ENCODE data around the gene ADAMTSL3. TPM values are rescaled to one million over a fixed set of nuclear protein-coding genes. Genes with fewer than 3 reads are reported as not detected.

Gene ADAMTSL3
- total RNA-seq, 1 experiment from 2014 or later: 1.8 TPM

DNA sequence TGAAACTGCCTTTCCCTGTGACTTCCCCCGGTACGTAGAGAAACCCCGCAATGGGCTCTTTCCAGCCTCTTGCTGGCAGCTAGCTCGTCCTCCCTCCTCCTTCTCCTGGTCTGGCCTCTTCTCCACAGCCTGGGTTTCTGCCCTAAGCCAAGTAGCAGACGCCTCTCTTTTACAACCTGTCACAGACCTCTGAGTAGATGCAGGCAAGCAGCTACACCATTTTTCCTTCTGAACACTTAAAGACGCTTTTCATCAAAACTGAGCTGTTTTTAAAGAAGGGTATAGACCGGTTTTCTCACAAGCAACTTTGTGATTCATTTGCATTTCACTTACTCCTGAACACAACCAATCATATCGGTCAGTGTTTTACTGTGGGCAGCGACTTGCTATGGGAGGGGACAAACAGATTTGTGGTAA lies 32.0 kb downstream of the ADAMTSL3 start:
- DNase-seq (ENCODE audit: low spot score) (no peak), ATAC-seq (no peak)
- H3K27me3 Mint-ChIP-seq (ENCODE audit: low read depth): no peaks in the 10 kb centered on the region
- H3K9me3 Mint-ChIP-seq: no peaks in the 10 kb centered on the region
- TF ChIP-seq, protein P1, sequence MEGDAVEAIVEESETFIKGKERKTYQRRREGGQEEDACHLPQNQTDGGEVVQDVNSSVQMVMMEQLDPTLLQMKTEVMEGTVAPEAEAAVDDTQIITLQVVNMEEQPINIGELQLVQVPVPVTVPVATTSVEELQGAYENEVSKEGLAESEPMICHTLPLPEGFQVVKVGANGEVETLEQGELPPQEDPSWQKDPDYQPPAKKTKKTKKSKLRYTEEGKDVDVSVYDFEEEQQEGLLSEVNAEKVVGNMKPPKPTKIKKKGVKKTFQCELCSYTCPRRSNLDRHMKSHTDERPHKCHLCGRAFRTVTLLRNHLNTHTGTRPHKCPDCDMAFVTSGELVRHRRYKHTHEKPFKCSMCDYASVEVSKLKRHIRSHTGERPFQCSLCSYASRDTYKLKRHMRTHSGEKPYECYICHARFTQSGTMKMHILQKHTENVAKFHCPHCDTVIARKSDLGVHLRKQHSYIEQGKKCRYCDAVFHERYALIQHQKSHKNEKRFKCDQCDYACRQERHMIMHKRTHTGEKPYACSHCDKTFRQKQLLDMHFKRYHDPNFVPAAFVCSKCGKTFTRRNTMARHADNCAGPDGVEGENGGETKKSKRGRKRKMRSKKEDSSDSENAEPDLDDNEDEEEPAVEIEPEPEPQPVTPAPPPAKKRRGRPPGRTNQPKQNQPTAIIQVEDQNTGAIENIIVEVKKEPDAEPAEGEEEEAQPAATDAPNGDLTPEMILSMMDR (IDR thresholded peaks at IDR 0.05): no peak
- no peak for TF ChIP-seq ZNF138 (CRISPR knock-in tag; conservative IDR thresholded peaks at IDR 0.05)
- TF ChIP-seq GTF2I (CRISPR knock-in tag; conservative IDR thresholded peaks at IDR 0.05): no peak
- TF ChIP-seq, protein P2, sequence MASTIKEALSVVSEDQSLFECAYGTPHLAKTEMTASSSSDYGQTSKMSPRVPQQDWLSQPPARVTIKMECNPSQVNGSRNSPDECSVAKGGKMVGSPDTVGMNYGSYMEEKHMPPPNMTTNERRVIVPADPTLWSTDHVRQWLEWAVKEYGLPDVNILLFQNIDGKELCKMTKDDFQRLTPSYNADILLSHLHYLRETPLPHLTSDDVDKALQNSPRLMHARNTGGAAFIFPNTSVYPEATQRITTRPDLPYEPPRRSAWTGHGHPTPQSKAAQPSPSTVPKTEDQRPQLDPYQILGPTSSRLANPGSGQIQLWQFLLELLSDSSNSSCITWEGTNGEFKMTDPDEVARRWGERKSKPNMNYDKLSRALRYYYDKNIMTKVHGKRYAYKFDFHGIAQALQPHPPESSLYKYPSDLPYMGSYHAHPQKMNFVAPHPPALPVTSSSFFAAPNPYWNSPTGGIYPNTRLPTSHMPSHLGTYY (CRISPR knock-in tag; IDR thresholded peaks at IDR 0.05): no peak
- TF ChIP-seq, protein P3, sequence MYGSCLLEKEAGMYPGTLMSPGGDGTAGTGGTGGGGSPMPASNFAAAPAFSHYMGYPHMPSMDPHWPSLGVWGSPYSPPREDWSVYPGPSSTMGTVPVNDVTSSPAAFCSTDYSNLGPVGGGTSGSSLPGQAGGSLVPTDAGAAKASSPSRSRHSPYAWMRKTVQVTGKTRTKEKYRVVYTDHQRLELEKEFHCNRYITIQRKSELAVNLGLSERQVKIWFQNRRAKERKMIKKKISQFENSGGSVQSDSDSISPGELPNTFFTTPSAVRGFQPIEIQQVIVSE (CRISPR knock-in tag; IDR thresholded peaks at IDR 0.05; ENCODE audit: borderline replicate concordance): no peak
- TF ChIP-seq, protein P4, sequence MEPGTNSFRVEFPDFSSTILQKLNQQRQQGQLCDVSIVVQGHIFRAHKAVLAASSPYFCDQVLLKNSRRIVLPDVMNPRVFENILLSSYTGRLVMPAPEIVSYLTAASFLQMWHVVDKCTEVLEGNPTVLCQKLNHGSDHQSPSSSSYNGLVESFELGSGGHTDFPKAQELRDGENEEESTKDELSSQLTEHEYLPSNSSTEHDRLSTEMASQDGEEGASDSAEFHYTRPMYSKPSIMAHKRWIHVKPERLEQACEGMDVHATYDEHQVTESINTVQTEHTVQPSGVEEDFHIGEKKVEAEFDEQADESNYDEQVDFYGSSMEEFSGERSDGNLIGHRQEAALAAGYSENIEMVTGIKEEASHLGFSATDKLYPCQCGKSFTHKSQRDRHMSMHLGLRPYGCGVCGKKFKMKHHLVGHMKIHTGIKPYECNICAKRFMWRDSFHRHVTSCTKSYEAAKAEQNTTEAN (CRISPR knock-in tag; IDR thresholded peaks at IDR 0.05): no peak
- TF ChIP-seq TEAD4 (CRISPR knock-in tag; IDR thresholded peaks at IDR 0.05): no peak
- TF ChIP-seq, protein P5, sequence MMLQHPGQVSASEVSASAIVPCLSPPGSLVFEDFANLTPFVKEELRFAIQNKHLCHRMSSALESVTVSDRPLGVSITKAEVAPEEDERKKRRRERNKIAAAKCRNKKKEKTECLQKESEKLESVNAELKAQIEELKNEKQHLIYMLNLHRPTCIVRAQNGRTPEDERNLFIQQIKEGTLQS (CRISPR knock-in tag; conservative IDR thresholded peaks at IDR 0.05): no peak
- TF ChIP-seq, protein P6, sequence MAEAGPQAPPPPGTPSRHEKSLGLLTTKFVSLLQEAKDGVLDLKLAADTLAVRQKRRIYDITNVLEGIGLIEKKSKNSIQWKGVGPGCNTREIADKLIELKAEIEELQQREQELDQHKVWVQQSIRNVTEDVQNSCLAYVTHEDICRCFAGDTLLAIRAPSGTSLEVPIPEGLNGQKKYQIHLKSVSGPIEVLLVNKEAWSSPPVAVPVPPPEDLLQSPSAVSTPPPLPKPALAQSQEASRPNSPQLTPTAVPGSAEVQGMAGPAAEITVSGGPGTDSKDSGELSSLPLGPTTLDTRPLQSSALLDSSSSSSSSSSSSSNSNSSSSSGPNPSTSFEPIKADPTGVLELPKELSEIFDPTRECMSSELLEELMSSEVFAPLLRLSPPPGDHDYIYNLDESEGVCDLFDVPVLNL (CRISPR knock-in tag; IDR thresholded peaks at IDR 0.05; ENCODE audit: borderline replicate concordance, low read depth): no peak
- no peak for TF ChIP-seq CREB1 (CRISPR knock-in tag; IDR thresholded peaks at IDR 0.05)
- TF ChIP-seq CBFB (CRISPR knock-in tag; IDR thresholded peaks at IDR 0.05; ENCODE audit: low read depth): no peak
- TF ChIP-seq OVOL2 (CRISPR knock-in tag; IDR thresholded peaks at IDR 0.05; ENCODE audit: borderline replicate concordance): no peak
- H3K4me3 Mint-ChIP-seq: no peak overlapping the region
- ChIA-PET POLR2A (no interaction called here), CTCF (interaction anchor here (1.5 to 1.8 kb wide), 2 partner anchors 28 to 349 kb away, joined by 4 to 6 read pairs; no protein-coding TSS in a partner anchor)
- no peaks in the 10 kb centered on the region for H3K36me3 Mint-ChIP-seq
- no peaks in the 10 kb centered on the region for H3K4me1 Mint-ChIP-seq
- no peak overlapping the region for H3K27ac Mint-ChIP-seq

DNA sequence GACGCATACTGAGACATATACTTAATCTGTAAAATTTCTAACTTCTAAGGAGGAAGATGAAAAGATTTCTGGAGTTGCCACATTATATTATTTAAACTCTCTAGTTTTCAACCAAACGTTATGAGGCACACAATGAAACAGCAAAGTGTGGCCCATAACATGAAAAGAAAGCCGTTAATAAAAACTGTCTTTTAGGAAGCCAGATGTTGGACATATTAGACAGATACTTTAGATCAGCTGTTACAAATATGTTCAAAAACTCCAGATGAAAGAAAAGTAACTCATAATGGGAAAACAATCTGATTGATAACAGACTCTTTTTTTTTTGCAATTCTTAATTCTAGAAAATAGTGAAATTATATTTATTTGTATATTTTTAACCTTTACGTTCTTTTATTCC lies 34.3 kb downstream of the ADAMTSL3 start:
- DNase-seq (ENCODE audit: low spot score) (no peak), ATAC-seq (no peak)
- CTCF ChIA-PET: no interaction called here
- TF ChIP-seq ATF1 (CRISPR knock-in tag; IDR thresholded peaks at IDR 0.05) (no peak), EMX1 (CRISPR knock-in tag; IDR thresholded peaks at IDR 0.05) (no peak)
- TF ChIP-seq, protein P7, sequence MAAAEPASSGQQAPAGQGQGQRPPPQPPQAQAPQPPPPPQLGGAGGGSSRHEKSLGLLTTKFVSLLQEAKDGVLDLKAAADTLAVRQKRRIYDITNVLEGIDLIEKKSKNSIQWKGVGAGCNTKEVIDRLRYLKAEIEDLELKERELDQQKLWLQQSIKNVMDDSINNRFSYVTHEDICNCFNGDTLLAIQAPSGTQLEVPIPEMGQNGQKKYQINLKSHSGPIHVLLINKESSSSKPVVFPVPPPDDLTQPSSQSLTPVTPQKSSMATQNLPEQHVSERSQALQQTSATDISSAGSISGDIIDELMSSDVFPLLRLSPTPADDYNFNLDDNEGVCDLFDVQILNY (CRISPR knock-in tag; IDR thresholded peaks at IDR 0.05): no peak
- H3K36me3 Mint-ChIP-seq: no peaks in the 10 kb centered on the region
- POLR2A ChIA-PET: no interaction called here
- H3K27me3 Mint-ChIP-seq (ENCODE audit: low read depth): no peaks in the 10 kb centered on the region
- H3K9me3 Mint-ChIP-seq: no peaks in the 10 kb centered on the region
- H3K27ac Mint-ChIP-seq: no peak overlapping the region
- H3K4me1 Mint-ChIP-seq: 0 out of 2 replicates have a peak, but pooled peaks cover 2% of the 10 kb centered on the region
- H3K4me3 Mint-ChIP-seq: no peak overlapping the region

DNA sequence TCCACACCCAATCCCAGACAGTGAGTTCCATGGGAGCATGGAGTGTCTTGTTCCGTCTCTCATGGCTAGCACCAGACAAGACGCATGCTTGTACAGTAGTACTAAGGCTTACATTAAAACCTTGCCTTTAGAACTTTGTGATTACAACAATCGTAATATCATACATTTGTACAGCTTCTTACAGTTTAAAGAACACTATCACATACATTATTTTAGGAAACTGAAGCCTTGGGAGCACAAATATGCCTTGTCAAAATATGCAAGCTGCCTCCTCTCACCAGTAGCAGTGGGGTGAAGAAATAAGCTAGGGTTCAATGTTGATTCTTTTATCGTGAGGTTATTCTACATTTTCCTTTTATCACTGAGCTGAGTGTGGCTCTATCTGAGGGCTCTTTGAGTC lies 36.8 kb downstream of the ADAMTSL3 start:
- TF ChIP-seq NFE2L1 (CRISPR knock-in tag; IDR thresholded peaks at IDR 0.05) (no peak), EMX1 (CRISPR knock-in tag; IDR thresholded peaks at IDR 0.05) (no peak), ELF4 (CRISPR knock-in tag; IDR thresholded peaks at IDR 0.05; ENCODE audit: low read depth) (no peak), SOX15 (CRISPR knock-in tag; IDR thresholded peaks at IDR 0.05) (no peak)
- TF ChIP-seq, protein P8, sequence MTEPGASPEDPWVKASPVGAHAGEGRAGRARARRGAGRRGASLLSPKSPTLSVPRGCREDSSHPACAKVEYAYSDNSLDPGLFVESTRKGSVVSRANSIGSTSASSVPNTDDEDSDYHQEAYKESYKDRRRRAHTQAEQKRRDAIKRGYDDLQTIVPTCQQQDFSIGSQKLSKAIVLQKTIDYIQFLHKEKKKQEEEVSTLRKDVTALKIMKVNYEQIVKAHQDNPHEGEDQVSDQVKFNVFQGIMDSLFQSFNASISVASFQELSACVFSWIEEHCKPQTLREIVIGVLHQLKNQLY (CRISPR knock-in tag; IDR thresholded peaks at IDR 0.05): no peak
- POLR2A ChIA-PET: no interaction called here
- no peaks in the 10 kb centered on the region for H3K36me3 Mint-ChIP-seq
- H3K27me3 Mint-ChIP-seq (ENCODE audit: low read depth): no peaks in the 10 kb centered on the region
- no peak overlapping the region for H3K27ac Mint-ChIP-seq
- DNase-seq (ENCODE audit: low spot score): no peak
- ATAC-seq: no peak
- CTCF ChIA-PET: no interaction called here
- H3K9me3 Mint-ChIP-seq: no peaks in the 10 kb centered on the region
- H3K4me1 Mint-ChIP-seq: peaks cover 24% of the 10 kb centered on the region
- H3K4me3 Mint-ChIP-seq: no peak overlapping the region
